Choroid plexus epithelial cell (primary cell): Measurements from ENCODE around the gene HIVEP2.

Experiments used
- DNase-seq: peaks from one replicate; pipeline ENCODE4 v3.0.0-alpha.2; 2010; ENCODE audit warnings: low read depth
- H3K4me3 ChIP-seq: 2 replicates; pipeline ENCODE4 v1.5.1; 2011; ENCODE audit warnings: low read depth, mild to moderate bottlenecking, control low read depth, low read length, moderate library complexity
- TF ChIP-seq, protein P1 (sequence below): conservative IDR thresholded peaks from 2 replicates; pipeline ENCODE4 v1.5.1; 2011; ENCODE audit warnings: low read depth, mild to moderate bottlenecking, control low read depth, inconsistent platforms, low read length, moderate library complexity

HIVEP2 gene

DNA sequence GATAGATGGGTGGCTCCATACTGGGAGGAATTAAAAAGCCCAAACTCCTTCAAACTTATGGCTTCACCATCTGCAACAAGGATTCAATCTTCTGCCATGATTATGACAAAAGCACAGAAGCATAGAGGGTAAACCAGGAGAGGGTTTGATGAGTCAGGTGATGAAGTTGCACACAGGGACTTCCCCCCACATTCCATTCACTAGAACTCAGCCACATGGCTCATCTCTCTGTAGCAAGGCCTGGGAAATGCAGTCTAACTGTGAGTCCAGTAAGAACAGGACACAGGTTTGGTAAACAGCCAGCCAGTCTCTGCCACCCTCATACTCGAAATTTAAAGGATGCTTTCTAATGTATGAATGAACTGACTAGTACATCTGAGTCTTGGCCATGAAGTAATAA lies 142.9 kb downstream of the HIVEP2 start:
- DNase-seq = peak; percentile 99
- no peak overlapping the region for H3K4me3 ChIP-seq
- TF ChIP-seq, protein P1, sequence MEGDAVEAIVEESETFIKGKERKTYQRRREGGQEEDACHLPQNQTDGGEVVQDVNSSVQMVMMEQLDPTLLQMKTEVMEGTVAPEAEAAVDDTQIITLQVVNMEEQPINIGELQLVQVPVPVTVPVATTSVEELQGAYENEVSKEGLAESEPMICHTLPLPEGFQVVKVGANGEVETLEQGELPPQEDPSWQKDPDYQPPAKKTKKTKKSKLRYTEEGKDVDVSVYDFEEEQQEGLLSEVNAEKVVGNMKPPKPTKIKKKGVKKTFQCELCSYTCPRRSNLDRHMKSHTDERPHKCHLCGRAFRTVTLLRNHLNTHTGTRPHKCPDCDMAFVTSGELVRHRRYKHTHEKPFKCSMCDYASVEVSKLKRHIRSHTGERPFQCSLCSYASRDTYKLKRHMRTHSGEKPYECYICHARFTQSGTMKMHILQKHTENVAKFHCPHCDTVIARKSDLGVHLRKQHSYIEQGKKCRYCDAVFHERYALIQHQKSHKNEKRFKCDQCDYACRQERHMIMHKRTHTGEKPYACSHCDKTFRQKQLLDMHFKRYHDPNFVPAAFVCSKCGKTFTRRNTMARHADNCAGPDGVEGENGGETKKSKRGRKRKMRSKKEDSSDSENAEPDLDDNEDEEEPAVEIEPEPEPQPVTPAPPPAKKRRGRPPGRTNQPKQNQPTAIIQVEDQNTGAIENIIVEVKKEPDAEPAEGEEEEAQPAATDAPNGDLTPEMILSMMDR = no peak

DNA sequence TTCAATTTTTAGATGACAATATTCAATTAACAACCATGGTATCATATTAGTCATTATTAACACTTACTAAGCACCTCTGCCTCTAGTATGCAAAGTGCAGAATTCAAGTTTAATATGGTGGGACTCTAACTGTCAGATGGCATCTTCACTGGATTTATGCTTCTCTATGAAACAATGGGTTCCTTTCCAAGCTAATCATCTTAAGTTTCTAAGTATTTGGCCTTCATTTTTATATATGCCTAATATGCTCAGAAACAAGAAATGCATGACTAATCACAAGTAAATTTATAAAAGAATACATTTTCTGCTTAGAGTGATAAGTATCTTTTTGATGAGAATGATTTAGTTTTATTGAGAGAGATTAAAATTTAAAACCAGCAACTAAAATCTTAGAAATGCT lies 144.7 kb downstream of the HIVEP2 start:
- no peak overlapping the region for H3K4me3 ChIP-seq
- no peak for DNase-seq
- TF ChIP-seq, protein P1 = no peak

DNA sequence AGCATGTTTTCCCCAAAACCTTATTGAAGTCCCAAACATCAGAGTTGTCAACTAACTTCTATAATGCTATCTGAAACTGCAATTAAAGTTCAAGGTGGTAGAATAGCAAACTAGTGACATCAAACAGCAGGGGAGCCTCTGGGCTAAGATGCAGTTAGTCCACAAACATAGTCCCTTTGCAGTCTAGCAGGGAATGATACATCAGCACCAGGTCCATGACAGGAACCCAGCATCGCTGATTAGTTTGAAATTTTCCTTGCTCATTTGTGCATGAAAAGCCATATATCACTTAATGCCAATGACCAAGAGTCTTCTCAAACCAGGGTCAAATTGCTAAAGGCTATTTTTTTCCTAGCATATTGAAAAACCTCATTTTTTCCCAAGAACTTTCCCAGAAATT lies 145.3 kb downstream of the HIVEP2 start:
- TF ChIP-seq, protein P1 = no peak
- no peak overlapping the region for H3K4me3 ChIP-seq
- no peak for DNase-seq

DNA sequence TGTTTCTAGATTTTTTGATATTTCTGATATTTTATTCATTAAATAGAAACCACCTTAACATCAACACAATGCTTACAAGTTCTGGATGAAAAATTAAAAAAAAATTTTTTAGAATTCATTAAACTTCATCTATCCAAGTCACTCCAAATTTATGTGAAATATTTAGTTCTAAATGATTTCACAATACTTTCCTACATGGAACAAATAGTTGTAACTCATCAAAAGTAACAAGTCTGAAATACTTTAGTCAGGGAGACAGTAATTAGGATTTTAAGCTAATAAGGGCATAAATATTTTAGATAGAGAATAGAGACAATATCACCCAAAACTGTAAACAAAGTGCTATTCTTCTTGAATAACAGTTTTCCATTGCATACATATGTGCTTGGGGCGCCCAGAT lies 147.8 kb downstream of the HIVEP2 start:
- TF ChIP-seq, protein P1 = no peak
- H3K4me3 ChIP-seq = no peak overlapping the region
- no peak for DNase-seq

DNA sequence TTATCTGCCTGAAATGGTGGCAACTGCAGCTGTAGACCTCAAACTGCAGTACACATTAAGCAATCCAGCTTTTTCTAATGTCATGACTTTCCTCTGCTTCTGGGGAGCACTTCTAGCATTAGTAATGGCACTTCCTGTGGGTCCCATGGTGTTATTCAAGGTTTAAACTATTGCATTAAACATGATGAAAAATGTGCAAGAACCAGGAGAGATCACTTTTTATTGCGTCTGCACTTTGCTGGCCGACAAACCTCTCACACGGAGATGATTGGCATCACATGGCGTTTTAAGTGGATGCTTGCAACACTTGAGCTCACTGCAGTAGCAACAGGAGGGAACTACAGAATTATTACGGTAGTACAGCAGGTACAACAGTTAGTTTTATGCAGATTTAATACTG lies 148.4 kb downstream of the HIVEP2 start:
- DNase-seq = peak; percentile 92
- TF ChIP-seq, protein P1 = no peak
- no peak overlapping the region for H3K4me3 ChIP-seq

DNA sequence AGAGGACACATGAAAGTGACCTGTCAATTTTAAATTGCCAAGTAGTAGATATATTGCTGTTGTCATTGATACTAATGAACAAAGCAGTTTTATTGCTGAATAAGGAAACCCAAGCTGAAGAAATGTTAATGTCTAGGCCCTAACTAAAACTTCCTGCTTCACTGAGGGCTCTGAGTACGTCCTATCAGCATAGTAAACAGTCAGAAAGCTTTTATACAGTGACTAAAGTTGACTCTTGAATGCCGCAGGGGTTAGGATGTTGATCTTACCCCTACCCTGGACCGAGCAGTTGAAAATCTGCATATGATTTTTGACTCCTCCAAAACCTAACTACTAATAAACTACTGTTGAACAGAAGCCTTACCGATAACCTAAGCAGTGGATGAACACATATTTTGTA lies 149.0 kb downstream of the HIVEP2 start:
- no peak for DNase-seq
- TF ChIP-seq, protein P1 = no peak
- no peak overlapping the region for H3K4me3 ChIP-seq

DNA sequence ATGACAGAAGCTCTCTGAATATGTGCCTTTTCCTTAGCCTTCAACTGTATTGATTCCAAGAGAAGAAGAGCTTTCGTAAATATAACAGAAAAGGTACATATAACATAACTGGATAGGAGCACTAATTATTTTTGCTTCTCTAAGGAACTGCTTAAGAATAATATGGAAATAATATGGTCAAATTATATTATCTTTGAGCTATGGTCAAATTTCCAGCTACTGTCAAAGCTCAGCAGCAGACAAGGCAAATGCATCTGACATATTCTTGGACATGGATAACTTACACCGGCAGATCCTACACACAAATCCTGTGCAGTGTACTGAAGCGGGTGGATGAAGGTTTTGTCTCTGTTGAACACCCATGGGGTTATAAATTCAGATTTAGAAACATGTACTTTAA lies 150.6 kb downstream of the HIVEP2 start:
- no peak overlapping the region for H3K4me3 ChIP-seq
- TF ChIP-seq, protein P1 = no peak
- no peak for DNase-seq
